B cell (primary cell): ENCODE measurements around the gene CCDC88B.

Experiments
- CTCF ChIP-seq: fragments of 200-600 bp; IDR thresholded peaks from one replicate; pipeline ENCODE4 v1.8.0; 2022; ENCODE audit warnings: antibody characterized with exemption, mild to moderate bottlenecking
- EZH2 ChIP-seq: IDR thresholded peaks from 2 replicates; pipeline ENCODE4 v1.6.1; 2012; ENCODE audit warnings: borderline replicate concordance, low read depth, mild to moderate bottlenecking, moderate library complexity, low read length; ENCODE audit not compliant: insufficient read depth, poor library complexity, severe bottlenecking

- TF ChIP-seq CTCF (no peak), EZH2 (no peak)
These were observed 12.3 kb downstream of the CCDC88B start for GRCh38 chr11:64352099-64352994.
